DND-41 (cell line): ENCODE data around the gene STK24.

Experiments used
- EZH2 ChIP-seq: IDR thresholded peaks from 3 replicates; pipeline ENCODE4 v1.6.1; 2012; ENCODE audit warnings: borderline replicate concordance, low read depth, mild to moderate bottlenecking, moderate library complexity, low read length, inconsistent platforms; ENCODE audit not compliant: severe bottlenecking
- TF ChIP-seq, protein P1 (sequence below): IDR thresholded peaks from 2 replicates; pipeline ENCODE4 v1.5.1; 2012; ENCODE audit warnings: borderline replicate concordance, low read length, moderate library complexity, mild to moderate bottlenecking; ENCODE audit not compliant: poor library complexity, severe bottlenecking; ENCODE audit errors: extremely low read depth

DNA sequence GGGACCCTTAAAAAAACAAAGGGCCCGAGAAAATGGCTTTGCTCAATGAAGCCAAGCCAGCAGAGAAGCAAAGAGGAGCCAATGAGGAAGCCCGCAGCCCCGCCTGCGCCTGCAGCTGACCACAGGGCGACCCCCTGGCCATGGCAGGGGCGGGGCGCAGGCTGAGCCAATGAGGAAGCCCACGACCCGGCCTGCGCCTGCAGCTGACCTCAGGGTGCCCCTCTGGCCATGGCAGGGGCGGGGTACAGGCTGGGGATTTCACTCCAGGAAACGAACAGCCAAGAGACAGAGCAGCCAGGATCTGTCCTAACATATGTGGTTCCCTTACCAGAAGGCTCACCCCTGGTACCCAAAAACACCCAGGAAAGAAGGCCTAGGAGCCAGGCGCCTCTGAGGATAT, 101.4 kb downstream of the STK24 start:
- TF ChIP-seq, protein P1, sequence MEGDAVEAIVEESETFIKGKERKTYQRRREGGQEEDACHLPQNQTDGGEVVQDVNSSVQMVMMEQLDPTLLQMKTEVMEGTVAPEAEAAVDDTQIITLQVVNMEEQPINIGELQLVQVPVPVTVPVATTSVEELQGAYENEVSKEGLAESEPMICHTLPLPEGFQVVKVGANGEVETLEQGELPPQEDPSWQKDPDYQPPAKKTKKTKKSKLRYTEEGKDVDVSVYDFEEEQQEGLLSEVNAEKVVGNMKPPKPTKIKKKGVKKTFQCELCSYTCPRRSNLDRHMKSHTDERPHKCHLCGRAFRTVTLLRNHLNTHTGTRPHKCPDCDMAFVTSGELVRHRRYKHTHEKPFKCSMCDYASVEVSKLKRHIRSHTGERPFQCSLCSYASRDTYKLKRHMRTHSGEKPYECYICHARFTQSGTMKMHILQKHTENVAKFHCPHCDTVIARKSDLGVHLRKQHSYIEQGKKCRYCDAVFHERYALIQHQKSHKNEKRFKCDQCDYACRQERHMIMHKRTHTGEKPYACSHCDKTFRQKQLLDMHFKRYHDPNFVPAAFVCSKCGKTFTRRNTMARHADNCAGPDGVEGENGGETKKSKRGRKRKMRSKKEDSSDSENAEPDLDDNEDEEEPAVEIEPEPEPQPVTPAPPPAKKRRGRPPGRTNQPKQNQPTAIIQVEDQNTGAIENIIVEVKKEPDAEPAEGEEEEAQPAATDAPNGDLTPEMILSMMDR, result no peak
- TF ChIP-seq EZH2, result no peak
